Measurements from ENCODE around the gene MRAP2.
"Not testable (repeated sequence)": the region's sequence is repeated elsewhere in the genome, so short reads cannot be mapped to it uniquely, and the experiment has no call there.

The MRAP2 gene

GRCh38 chr6:84077645-84078044, 44.1 kb downstream of the MRAP2 start:
- Histone ChIP-seq H3K27ac (no peak overlapping the region), H3K9ac (ENCODE audit: insufficient read length) (no peak overlapping the region), H3K36me3 (ENCODE audit: insufficient read depth, low read length) (no peaks in the 10 kb centered on the region), H3K4me3 (no peak overlapping the region), H3K9me3 (ENCODE audit: low read depth, low read length) (no peaks in the 10 kb centered on the region)
- TF ChIP-seq FOXP2 (optimal IDR thresholded peaks at IDR 0.05; ENCODE audit: control extremely low read depth, extremely low read length, insufficient read depth) (no peak), EZH2 (IDR thresholded peaks at IDR 0.05) (no peak), POLR2AphosphoS5 (IDR thresholded peaks at IDR 0.05; ENCODE audit: borderline replicate concordance, low read depth, low read length) (no peak)
- DNase-seq (ENCODE audit: low read depth, low spot score), result no peak

- no peak for TF ChIP-seq EZH2 (IDR thresholded peaks at IDR 0.05)
- no peak for TF ChIP-seq FOXP2 (optimal IDR thresholded peaks at IDR 0.05; ENCODE audit: control extremely low read depth, extremely low read length, insufficient read depth)
- TF ChIP-seq POLR2AphosphoS5 (IDR thresholded peaks at IDR 0.05; ENCODE audit: borderline replicate concordance, low read depth, low read length), result no peak
- Histone ChIP-seq H3K4me3 (no peak overlapping the region), H3K9me3 (ENCODE audit: low read depth, low read length) (no peaks in the 10 kb centered on the region), H3K9ac (ENCODE audit: insufficient read length) (no peak overlapping the region), H3K36me3 (ENCODE audit: insufficient read depth, low read length) (no peaks in the 10 kb centered on the region), H3K27ac (no peak overlapping the region)
- DNase-seq (ENCODE audit: low read depth, low spot score), result no peak
These were observed 44.8 kb downstream of the MRAP2 start for GRCh38 chr6:84078335-84078734.

GRCh38 chr6:84081222-84081621, 47.6 kb downstream of the MRAP2 start:
- H3K36me3 ChIP-seq (ENCODE audit: insufficient read depth, low read length), result no peaks in the 10 kb centered on the region
- TF ChIP-seq FOXP2 (optimal IDR thresholded peaks at IDR 0.05; ENCODE audit: control extremely low read depth, extremely low read length, insufficient read depth) (no peak), EZH2 (IDR thresholded peaks at IDR 0.05) (no peak), POLR2AphosphoS5 (IDR thresholded peaks at IDR 0.05; ENCODE audit: borderline replicate concordance, low read depth, low read length) (no peak)
- H3K4me3 ChIP-seq, result no peak overlapping the region
- no peak for DNase-seq (ENCODE audit: low read depth, low spot score)
- no peak overlapping the region for H3K27ac ChIP-seq
- no peaks in the 10 kb centered on the region for H3K9me3 ChIP-seq (ENCODE audit: low read depth, low read length)
- no peak overlapping the region for H3K9ac ChIP-seq (ENCODE audit: insufficient read length)

GRCh38 chr6:84082689-84083265, 49.2 kb downstream of the MRAP2 start:
- DNase-seq (ENCODE audit: low read depth, low spot score), result no peak
- Histone ChIP-seq H3K9ac (ENCODE audit: insufficient read length) (no peak overlapping the region), H3K4me3 (no peak overlapping the region), H3K9me3 (ENCODE audit: low read depth, low read length) (no peaks in the 10 kb centered on the region), H3K27ac (no peak overlapping the region), H3K36me3 (ENCODE audit: insufficient read depth, low read length) (no peaks in the 10 kb centered on the region)
- TF ChIP-seq EZH2 (IDR thresholded peaks at IDR 0.05) (no peak), POLR2AphosphoS5 (IDR thresholded peaks at IDR 0.05; ENCODE audit: borderline replicate concordance, low read depth, low read length) (no peak), FOXP2 (optimal IDR thresholded peaks at IDR 0.05; ENCODE audit: control extremely low read depth, extremely low read length, insufficient read depth) (no peak)

GRCh38 chr6:84084705-84085104, 51.1 kb downstream of the MRAP2 start:
- not testable (repeated sequence) for H3K27ac ChIP-seq; H3K9ac ChIP-seq (ENCODE audit: insufficient read length); H3K4me3 ChIP-seq; H3K9me3 ChIP-seq (ENCODE audit: low read depth, low read length); H3K36me3 ChIP-seq (ENCODE audit: insufficient read depth, low read length); DNase-seq (ENCODE audit: low read depth, low spot score)

- Histone ChIP-seq H3K4me3 (no peak overlapping the region), H3K9me3 (ENCODE audit: low read depth, low read length) (no peaks in the 10 kb centered on the region), H3K9ac (ENCODE audit: insufficient read length) (no peak overlapping the region), H3K36me3 (ENCODE audit: insufficient read depth, low read length) (no peaks in the 10 kb centered on the region), H3K27ac (no peak overlapping the region)
- no peak for DNase-seq (ENCODE audit: low read depth, low spot score)
- TF ChIP-seq POLR2AphosphoS5 (IDR thresholded peaks at IDR 0.05; ENCODE audit: borderline replicate concordance, low read depth, low read length), result no peak
- no peak for TF ChIP-seq EZH2 (IDR thresholded peaks at IDR 0.05)
These were observed 52.5 kb downstream of the MRAP2 start for GRCh38 chr6:84086056-84086455.

GRCh38 chr6:84086545-84087429, 53.2 kb downstream of the MRAP2 start:
- no peak overlapping the region for H3K4me3 ChIP-seq
- no peak overlapping the region for H3K9ac ChIP-seq (ENCODE audit: insufficient read length)
- H3K9me3 ChIP-seq (ENCODE audit: low read depth, low read length), result no peaks in the 10 kb centered on the region
- no peak for TF ChIP-seq EZH2 (IDR thresholded peaks at IDR 0.05)
- TF ChIP-seq FOXP2 (optimal IDR thresholded peaks at IDR 0.05; ENCODE audit: control extremely low read depth, extremely low read length, insufficient read depth), result no peak
- TF ChIP-seq POLR2AphosphoS5 (IDR thresholded peaks at IDR 0.05; ENCODE audit: borderline replicate concordance, low read depth, low read length), result no peak
- no peaks in the 10 kb centered on the region for H3K36me3 ChIP-seq (ENCODE audit: insufficient read depth, low read length)
- no peak overlapping the region for H3K27ac ChIP-seq
- no peak for DNase-seq (ENCODE audit: low read depth, low spot score)

- no peak overlapping the region for H3K27ac ChIP-seq
- no peak for DNase-seq (ENCODE audit: low read depth, low spot score)
- no peaks in the 10 kb centered on the region for H3K9me3 ChIP-seq (ENCODE audit: low read depth, low read length)
- no peak overlapping the region for H3K9ac ChIP-seq (ENCODE audit: insufficient read length)
- H3K4me3 ChIP-seq, result no peak overlapping the region
- TF ChIP-seq FOXP2 (optimal IDR thresholded peaks at IDR 0.05; ENCODE audit: control extremely low read depth, extremely low read length, insufficient read depth) (no peak), EZH2 (IDR thresholded peaks at IDR 0.05) (no peak), POLR2AphosphoS5 (IDR thresholded peaks at IDR 0.05; ENCODE audit: borderline replicate concordance, low read depth, low read length) (no peak)
- no peaks in the 10 kb centered on the region for H3K36me3 ChIP-seq (ENCODE audit: insufficient read depth, low read length)
These were observed 55.5 kb downstream of the MRAP2 start for GRCh38 chr6:84089081-84089480.

GRCh38 chr6:84089552-84089951, 56.0 kb downstream of the MRAP2 start:
- H3K4me3 ChIP-seq, result no peak overlapping the region
- H3K36me3 ChIP-seq (ENCODE audit: insufficient read depth, low read length), result no peaks in the 10 kb centered on the region
- no peak overlapping the region for H3K9ac ChIP-seq (ENCODE audit: insufficient read length)
- H3K27ac ChIP-seq, result no peak overlapping the region
- no peak for DNase-seq (ENCODE audit: low read depth, low spot score)
- no peaks in the 10 kb centered on the region for H3K9me3 ChIP-seq (ENCODE audit: low read depth, low read length)
- TF ChIP-seq FOXP2 (optimal IDR thresholded peaks at IDR 0.05; ENCODE audit: control extremely low read depth, extremely low read length, insufficient read depth) (no peak), EZH2 (IDR thresholded peaks at IDR 0.05) (no peak), POLR2AphosphoS5 (IDR thresholded peaks at IDR 0.05; ENCODE audit: borderline replicate concordance, low read depth, low read length) (no peak)

Measured in SK-N-MC (cell line).